ENCODE data around the gene ADAMTS20. TPM values are rescaled to one million over a fixed set of nuclear protein-coding genes. Genes with fewer than 3 reads are reported as not detected.

The ADAMTS20 gene
- total and polyA plus RNA-seq, 2 donors (not counting 1 experiment from before 2014, with no cell fraction given), result not detected

GRCh38 chr12:43585676-43586075 is 33.7 kb upstream of the ADAMTS20 start:
- H3K4me2 ChIP-seq (ENCODE audit: extremely low read depth, insufficient read depth, low read length), result no peak overlapping the region

GRCh38 chr12:43580601-43581000 is 28.6 kb upstream of the ADAMTS20 start:
- no peak for DNase-seq (ENCODE audit: low read depth in 2 of 2)
- Histone ChIP-seq H3K27me3 (ENCODE audit: control insufficient read depth, insufficient read depth, low read length) (no peaks in the 10 kb centered on the region), H3K9me3 (ENCODE audit: control insufficient read depth, insufficient read depth, low read depth, low read length) (no peaks in the 10 kb centered on the region), H3K4me3 (replicated peaks in 1 of 4; ENCODE audit: control extremely low read depth in 1 of 4, insufficient read depth in 1 of 4, low read depth in 3 of 4, low read length in 4 of 4) (no peak overlapping the region), H3K79me2 (ENCODE audit: control insufficient read depth, insufficient read depth, low read length) (no peaks in the 10 kb centered on the region), H3K4me2 (ENCODE audit: extremely low read depth, insufficient read depth, low read length) (no peak overlapping the region), H3K27ac (ENCODE audit: insufficient read depth, low read length) (no peak overlapping the region), H3K9ac (ENCODE audit: insufficient read depth, low read length) (no peak overlapping the region), H3K4me1 (ENCODE audit: control insufficient read depth, extremely low read depth, insufficient read depth, low read length) (no peaks in the 10 kb centered on the region), H3K36me3 (ENCODE audit: control insufficient read depth, insufficient read depth, low read length) (no peaks in the 10 kb centered on the region), H2AFZ (ENCODE audit: low read length) (no peak overlapping the region), H4K20me1 (ENCODE audit: control insufficient read depth, extremely low read depth, insufficient read depth, low read length) (no peaks in the 10 kb centered on the region)
- TF ChIP-seq EZH2 (IDR thresholded peaks at IDR 0.05; ENCODE audit: low read length, missing control alignments) (no peak), CTCF (conservative IDR thresholded peaks at IDR 0.05 in 1 of 2, IDR thresholded peaks at IDR 0.05 in 1 of 2; ENCODE audit: low read depth in 1 of 2, low read length in 2 of 2) (no peak)

More at GRCh38 chr12:43585676-43586075, 33.7 kb upstream of the ADAMTS20 start:
- Histone ChIP-seq H3K27me3 (ENCODE audit: control insufficient read depth, insufficient read depth, low read length) (no peaks in the 10 kb centered on the region), H3K4me1 (ENCODE audit: control insufficient read depth, extremely low read depth, insufficient read depth, low read length) (no peaks in the 10 kb centered on the region), H2AFZ (ENCODE audit: low read length) (no peak overlapping the region), H3K9ac (ENCODE audit: insufficient read depth, low read length) (no peak overlapping the region), H3K4me3 (replicated peaks in 1 of 4; ENCODE audit: control extremely low read depth in 1 of 4, insufficient read depth in 1 of 4, low read depth in 3 of 4, low read length in 4 of 4) (no peak overlapping the region), H3K9me3 (ENCODE audit: control insufficient read depth, insufficient read depth, low read depth, low read length) (no peaks in the 10 kb centered on the region), H3K27ac (ENCODE audit: insufficient read depth, low read length) (no peak overlapping the region), H4K20me1 (ENCODE audit: control insufficient read depth, extremely low read depth, insufficient read depth, low read length) (no peaks in the 10 kb centered on the region), H3K79me2 (ENCODE audit: control insufficient read depth, insufficient read depth, low read length) (no peaks in the 10 kb centered on the region), H3K36me3 (ENCODE audit: control insufficient read depth, insufficient read depth, low read length) (no peaks in the 10 kb centered on the region)
- TF ChIP-seq EZH2 (IDR thresholded peaks at IDR 0.05; ENCODE audit: low read length, missing control alignments) (no peak), CTCF (conservative IDR thresholded peaks at IDR 0.05 in 1 of 2, IDR thresholded peaks at IDR 0.05 in 1 of 2; ENCODE audit: low read depth in 1 of 2, low read length in 2 of 2) (no peak)
- no peak for DNase-seq (ENCODE audit: low read depth in 2 of 2)

GRCh38 chr12:43579206-43579605 is 27.2 kb upstream of the ADAMTS20 start:
- H3K79me2 ChIP-seq (ENCODE audit: control insufficient read depth, insufficient read depth, low read length), result no peaks in the 10 kb centered on the region
- H3K4me3 ChIP-seq (replicated peaks in 1 of 4; ENCODE audit: control extremely low read depth in 1 of 4, insufficient read depth in 1 of 4, low read depth in 3 of 4, low read length in 4 of 4), result no peak overlapping the region
- H4K20me1 ChIP-seq (ENCODE audit: control insufficient read depth, extremely low read depth, insufficient read depth, low read length), result no peaks in the 10 kb centered on the region
- no peak overlapping the region for H2AFZ ChIP-seq (ENCODE audit: low read length)
- no peak overlapping the region for H3K27ac ChIP-seq (ENCODE audit: insufficient read depth, low read length)
- no peaks in the 10 kb centered on the region for H3K36me3 ChIP-seq (ENCODE audit: control insufficient read depth, insufficient read depth, low read length)
- H3K4me1 ChIP-seq (ENCODE audit: control insufficient read depth, extremely low read depth, insufficient read depth, low read length), result no peaks in the 10 kb centered on the region
- no peak for TF ChIP-seq EZH2 (IDR thresholded peaks at IDR 0.05; ENCODE audit: low read length, missing control alignments)
- no peak for TF ChIP-seq CTCF (conservative IDR thresholded peaks at IDR 0.05 in 1 of 2, IDR thresholded peaks at IDR 0.05 in 1 of 2; ENCODE audit: low read depth in 1 of 2, low read length in 2 of 2)
- H3K9me3 ChIP-seq (ENCODE audit: control insufficient read depth, insufficient read depth, low read depth, low read length), result no peaks in the 10 kb centered on the region
- H3K27me3 ChIP-seq (ENCODE audit: control insufficient read depth, insufficient read depth, low read length), result no peaks in the 10 kb centered on the region
- H3K4me2 ChIP-seq (ENCODE audit: extremely low read depth, insufficient read depth, low read length), result no peak overlapping the region
- no peak overlapping the region for H3K9ac ChIP-seq (ENCODE audit: insufficient read depth, low read length)
- peak in 1 of 2 donors; percentile 18 for DNase-seq (ENCODE audit: low read depth in 2 of 2)

Data from fibroblast of lung (primary cell).